HepG2 (cell line): ENCODE measurements around the gene AP5Z1. TPM values are rescaled to one million over a fixed set of nuclear protein-coding genes. Genes with fewer than 3 reads are reported as not detected.

Experiments used
- ATAC-seq: fragments of 200-7000 bp; cut with Tn5 transposase; 3 replicates; pipeline ENCODE4 v1.9.1; 2020; ENCODE audit warnings: mild to moderate bottlenecking, moderate library complexity
- BruUV-seq: library from RNA; stranded (reverse); fragments of 400-500 nt; replicated peaks from 2 replicates; lab custom pipeline; 2021; lab: Mats Ljungman, UMichigan
- CTCF ChIA-PET: fragments of 300-600 bp; formaldehyde crosslinking; extraction: SDS; loops from one replicate; lab custom pipeline; 2021; ENCODE audit warnings: low total read pairs, inconsistent platforms, low intra/inter-chr PET ratio; lab: Yijun Ruan, JAX
- POLR2A ChIA-PET: fragments of 350-600 bp; sonication (Branson Sonifier 250); formaldehyde crosslinking; loops from one replicate; lab custom pipeline; 2020; ENCODE audit warnings: antibody characterized with exemption, inconsistent platforms; lab: Yijun Ruan, JAX
- DNase-seq: peaks from one replicate; pipeline ENCODE4 v3.0.0-alpha.2; 2015; ENCODE audit warnings: low spot score
- FAIRE-seq: peaks from 3 replicates; lab custom pipeline; 2011; peaks lifted over from hg19 to GRCh38; lab: Jason Lieb, UNC
- H2AFZ ChIP-seq: one replicate; pipeline ENCODE4 v1.6.1; 2011; ENCODE audit warnings: low read length, inconsistent platforms
- H3K27ac ChIP-seq: fragments of 300-600 bp; 3 replicates; pipeline ENCODE4 v1.8.0; 2011; ENCODE audit warnings: mixed run types, mild to moderate bottlenecking, mixed read lengths, low read length, inconsistent platforms; ENCODE audit not compliant: insufficient read depth; ENCODE audit errors: extremely low read length
- H3K27me3 ChIP-seq, 2 experiments: fragments of 200-600 bp in 1 of 2; 2 replicates in 1 of 2; 3 replicates in 1 of 2; pipeline versions ENCODE4 v1.6.0 to v1.8.0; 2011; ENCODE audit warnings: low read length in 2 of 2, mild to moderate bottlenecking in 2 of 2, moderate library complexity in 2 of 2, inconsistent platforms in 1 of 2; ENCODE audit not compliant: insufficient read depth in 2 of 2, control insufficient read depth in 1 of 2
- H3K36me3 ChIP-seq, 2 experiments: fragments of 200-600 bp in 1 of 2; replicated peaks in 1 of 2; 2 replicates in 1 of 2; 3 replicates in 1 of 2; pipeline versions ENCODE4 v1.5.1 to v1.8.0; 2011; ENCODE audit warnings: low read length in 2 of 2, inconsistent platforms in 1 of 2; ENCODE audit not compliant: insufficient read depth in 2 of 2, control insufficient read depth in 1 of 2
- H3K4me1 ChIP-seq: 2 replicates; pipeline ENCODE4 v1.5.1; 2012; ENCODE audit warnings: low read length, inconsistent platforms; ENCODE audit not compliant: insufficient read depth
- H3K4me2 ChIP-seq: 2 replicates; pipeline ENCODE4 v1.6.0; 2011; ENCODE audit warnings: low read depth, low read length, inconsistent platforms
- H3K4me3 ChIP-seq, 3 experiments: fragments of 200-600 bp in 1 of 3; sonication (generic), shearing (Covaris generic) in 1 of 3; replicated peaks in 1 of 3; 2 replicates each; pipeline ENCODE4 v1.5.1; 2011 to 2016; ENCODE audit warnings: low read length in 3 of 3, inconsistent platforms in 2 of 3, low read depth in 2 of 3, mild to moderate bottlenecking in 2 of 3, control low read depth in 1 of 3, mixed read lengths in 1 of 3; ENCODE audit not compliant: insufficient read depth in 1 of 3
- H3K79me2 ChIP-seq: one replicate; pipeline ENCODE4 v1.6.1; 2011; ENCODE audit warnings: low read length, inconsistent platforms; ENCODE audit not compliant: insufficient read depth
- H3K9ac ChIP-seq: 2 replicates; pipeline ENCODE4 v1.6.0; 2011; ENCODE audit warnings: mild to moderate bottlenecking, low read depth, low read length, inconsistent platforms; ENCODE audit not compliant: insufficient read depth
- H3K9me3 ChIP-seq: 2 replicates; pipeline ENCODE4 v1.5.1; 2012; ENCODE audit warnings: mild to moderate bottlenecking, low read length
- H4K20me1 ChIP-seq: 2 replicates; pipeline ENCODE4 v1.6.0; 2011; ENCODE audit warnings: inconsistent platforms, mild to moderate bottlenecking, low read length, moderate library complexity; ENCODE audit not compliant: insufficient read depth
- ARID4A ChIP-seq: sonication (generic); formaldehyde crosslinking; IDR thresholded peaks from 2 replicates; pipeline ENCODE4 v1.5.0; 2020; ENCODE audit warnings: mild to moderate bottlenecking, missing genetic modification reagents, borderline replicate concordance
- ATF2 ChIP-seq: sonication (generic); formaldehyde crosslinking; IDR thresholded peaks from 2 replicates; pipeline ENCODE4 v1.4.0; 2020; ENCODE audit warnings: missing genetic modification reagents
- CHD4 ChIP-seq: fragments of 200-600 bp; sonication (generic); IDR thresholded peaks from 2 replicates; pipeline ENCODE4 v1.7.0; 2017; ENCODE audit warnings: mild to moderate bottlenecking, low read length, borderline replicate concordance
- GATAD2A ChIP-seq: IDR thresholded peaks from 2 replicates; pipeline ENCODE4 v1.6.1; 2016
- HNRNPLL ChIP-seq: fragments of 200-400 bp; formaldehyde crosslinking; IDR thresholded peaks from 2 replicates; pipeline ENCODE4 v1.6.1; 2017; ENCODE audit warnings: mild to moderate bottlenecking, low read depth, low read length; ENCODE audit not compliant: poor library complexity, severe bottlenecking
- HOXA7 ChIP-seq: sonication (generic); formaldehyde crosslinking; IDR thresholded peaks from 2 replicates; pipeline ENCODE4 v1.8.1; 2022; ENCODE audit warnings: mild to moderate bottlenecking, missing genetic modification reagents, moderate library complexity
- PATZ1 ChIP-seq: sonication (generic); formaldehyde crosslinking; IDR thresholded peaks from 2 replicates; pipeline ENCODE4 v1.4.0; 2020; ENCODE audit warnings: missing genetic modification reagents
- PTBP1 ChIP-seq: fragments of 200-400 bp; formaldehyde crosslinking; IDR thresholded peaks from 2 replicates; pipeline ENCODE4 v1.6.1; 2018; ENCODE audit warnings: low read length, low read depth; ENCODE audit not compliant: poor library complexity, severe bottlenecking
- SYNCRIP ChIP-seq: fragments of 200-400 bp; formaldehyde crosslinking; IDR thresholded peaks from 2 replicates; pipeline ENCODE4 v1.6.1; 2018; ENCODE audit warnings: mild to moderate bottlenecking, low read depth, low read length; ENCODE audit not compliant: insufficient read depth
- TFAP4 ChIP-seq: sonication (generic); IDR thresholded peaks from 2 replicates; pipeline ENCODE4 v1.6.1; 2016; ENCODE audit warnings: low read depth, borderline replicate concordance
- ZFP82 ChIP-seq: sonication (generic); formaldehyde crosslinking; IDR thresholded peaks from 2 replicates; pipeline ENCODE4 v1.5.1; 2020; ENCODE audit warnings: mild to moderate bottlenecking, missing genetic modification reagents, borderline replicate concordance
- ZMYM3 ChIP-seq: sonication (generic); formaldehyde crosslinking; IDR thresholded peaks from 2 replicates; pipeline ENCODE4 v1.5.1; 2020; ENCODE audit warnings: mild to moderate bottlenecking, missing genetic modification reagents
- ZNF430 ChIP-seq: sonication (generic); formaldehyde crosslinking; IDR thresholded peaks from 2 replicates; pipeline ENCODE4 v1.9.0; 2021; ENCODE audit warnings: mild to moderate bottlenecking, missing genetic modification reagents
- ZNF598 ChIP-seq: sonication (generic); formaldehyde crosslinking; IDR thresholded peaks from 2 replicates; pipeline ENCODE4 v1.5.1; 2020; ENCODE audit warnings: mild to moderate bottlenecking, missing genetic modification reagents, borderline replicate concordance
- WGBS: methylation state at CpG from one replicate; pipeline ENCODE4 v1.1.6; 2017; ENCODE audit warnings: low lambda C conversion rate; 5-methylcytosine and 5-hydroxymethylcytosine counted together
- in situ Hi-C: cut with HindIII; loops from 2 replicates; pipeline ENCODE4 v1.10.0; 2017; ENCODE audit warnings: low pct_unique_long_range_greater_than_20kb; ENCODE audit not compliant: extremely low pct_ligation_motif_present
- intact Hi-C: fragments of 100-400 bp; cut with micrococcal nuclease; formaldehyde crosslinking; loops from one replicate; pipeline ENCODE4 v1.10.0; 2022; ENCODE audit not compliant: unreplicated experiment
- polyA plus RNA-seq, 8 experiments: library from polyadenylated mRNA; depleted of rRNA in 3 of 8; stranded (reverse) in 7 of 8; unstranded in 1 of 8; fragments of >200 nt; fragmentation: Illumina TruSeq in 4 of 8; extraction: Trizol in 4 of 8; gene quantifications; 2 replicates each; pipeline versions ENCODE4 v1.2.1 to v1.2.3, GENCODE V29; 2011 to 2016; ENCODE audit warnings: low read depth in 4 of 8, missing spikeins in 1 of 8, mixed read lengths in 1 of 8; ENCODE audit not compliant: insufficient read depth in 1 of 8
- total RNA-seq, 5 experiments: library from RNA; depleted of rRNA; stranded (reverse); fragments of >200 nt; fragmentation: Illumina TruSeq; extraction: Trizol; gene quantifications; 2 replicates each; pipeline ENCODE4 v1.2.3, GENCODE V29; 2016; ENCODE audit warnings: low read depth in 1 of 5

Gene AP5Z1
- total and polyA plus RNA-seq, 2 of the 13 experiments (the other 11 are each of a cell fraction or from before 2014, with no cell fraction given): 9.3 to 15.1 TPM

- POLR2A ChIA-PET: interaction anchor here (0.8 to 3.6 kb wide), 6 partner anchors 20 to 104 kb away, joined by 3 to 15 read pairs (median 5); partner anchors contain the start of gene AP5Z1
- H3K36me3 ChIP-seq: peaks cover 24 to 49% of the 10 kb centered on the region in 2 experiments
- 37% methylated on average over 9 of the region's 18 CpGs for WGBS
- TF ChIP-seq ARID4A (CRISPR knock-in tag) (peak; percentile 2; the same call in 1 of the 2 replicates), ZNF430 (CRISPR knock-in tag) (0 out of 2 replicates have a peak, but pooled peaks have one; percentile 13), ZFP82 (CRISPR knock-in tag) (0 out of 2 replicates have a peak, but pooled peaks have one; percentile 34), CHD4 (0 out of 2 replicates have a peak, but pooled peaks have one; percentile 50), PATZ1 (CRISPR knock-in tag) (peak; percentile 93; the same call in 1 of the 2 replicates), ZMYM3 (CRISPR knock-in tag) (peak; percentile 30; the same call in 1 of the 2 replicates), PTBP1 (no peak), ATF2 (CRISPR knock-in tag) (no peak), HNRNPLL (peak; percentile 48), HOXA7 (no peak), SYNCRIP (no peak), ZNF598 (no peak), GATAD2A (CRISPR knock-in tag) (no peak), TFAP4 (peak; percentile 54; the same call in 1 of the 2 replicates)
These were observed 30.0 kb upstream of the AP5Z1 start for GRCh38 chr7:4745265-4745919.

More at GRCh38 chr7:4745265-4745919, 30.0 kb upstream of the AP5Z1 start:
- H4K20me1 ChIP-seq: no peaks in the 10 kb centered on the region; the same call in 1 of the 2 replicates
- in situ Hi-C loops: no loop called here
- peak overlapping the region; percentile 54 for H3K4me2 ChIP-seq
- CTCF ChIA-PET: no interaction called here
- ATAC-seq: no peak
- H3K4me3 ChIP-seq: peak overlapping the region in 2 of 3 experiments; percentile 22 to 43; a peak in 4 of 6 replicates
- FAIRE-seq: no peak
- peak overlapping the region; percentile 84 for H3K27ac ChIP-seq
- peaks cover 33% of the 10 kb centered on the region for H3K79me2 ChIP-seq
- TSS peak; percentile 57 for BruUV-seq
- H3K27me3 ChIP-seq: no peaks in the 10 kb centered on the region
- DNase-seq: no peak
- no peak overlapping the region for H2AFZ ChIP-seq
- H3K9me3 ChIP-seq: no peaks in the 10 kb centered on the region
- peaks cover 60% of the 10 kb centered on the region for H3K4me1 ChIP-seq
- intact Hi-C loops: no loop called here
- peak overlapping the region; percentile 70 for H3K9ac ChIP-seq
